Upper lobe of right lung (tissue), 1 donor: Measurements from ENCODE around the gene UCN. TPM values are rescaled to one million over a fixed set of nuclear protein-coding genes. Genes with fewer than 3 reads are reported as not detected.

ENCODE experiments used
- ATAC-seq: fragments of 200-7000 bp; cut with Tn5 transposase; one replicate; pipeline ENCODE4 v1.9.1; 2020; ENCODE audit warnings: mild to moderate bottlenecking, moderate library complexity
- DNase-seq: peaks from one replicate; pipeline ENCODE4 v3.0.0-alpha.2; 2020
- H3K27ac ChIP-seq: fragments of 200-600 bp; one replicate; pipeline ENCODE4 v1.8.0; 2022
- H3K27me3 ChIP-seq: fragments of 200-600 bp; one replicate; pipeline ENCODE4 v1.8.0; 2022; ENCODE audit warnings: mild to moderate bottlenecking
- H3K36me3 ChIP-seq: fragments of 200-600 bp; one replicate; pipeline ENCODE4 v1.8.0; 2022
- H3K4me1 ChIP-seq: fragments of 200-600 bp; one replicate; pipeline ENCODE4 v1.8.0; 2022
- H3K4me3 ChIP-seq: fragments of 200-600 bp; one replicate; pipeline ENCODE4 v1.8.0; 2022; ENCODE audit warnings: mild to moderate bottlenecking
- H3K9me3 ChIP-seq: fragments of 200-600 bp; one replicate; pipeline ENCODE4 v1.8.0; 2022
- CTCF ChIP-seq: fragments of 200-600 bp; IDR thresholded peaks from one replicate; pipeline ENCODE4 v1.8.0; 2022; ENCODE audit warnings: antibody characterized with exemption
- intact Hi-C: fragments of 100-400 bp; cut with DNase I; formaldehyde crosslinking; loops from one replicate; pipeline ENCODE4 v1.11.0; 2022
- total RNA-seq: library from RNA; stranded (reverse); fragmentation: NEBNext Ultra II Directional; extraction: Animal tissue kit (Norgen Biotek cat#: 25700); gene quantifications from one replicate; pipeline ENCODE4 v1.2.1, GENCODE V29; 2021
- donor health status: DM: no; HTN: yes; CAD: no; lungs with severe emphysema.

UCN gene
- total RNA-seq, 1 donor from 2014 or later: 2.8 TPM

DNA sequence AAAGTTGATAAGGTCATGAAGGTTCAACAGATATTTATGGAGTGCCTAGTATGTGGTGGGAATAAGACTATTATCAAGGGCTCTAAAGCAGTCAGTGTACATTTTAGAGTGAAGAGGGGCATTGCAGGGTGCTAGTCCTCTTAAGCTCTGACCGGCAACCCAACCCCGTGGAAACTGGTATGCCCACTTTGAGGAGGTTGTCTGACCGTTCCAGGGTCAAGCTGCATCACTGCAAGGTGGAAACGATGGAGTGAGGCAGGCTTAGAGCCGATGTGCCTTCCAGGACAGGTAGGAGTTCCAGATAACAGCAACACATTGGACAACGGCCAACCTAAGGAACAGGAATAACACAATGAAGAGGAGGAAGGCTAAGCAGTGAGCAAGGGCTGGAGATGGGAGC lies 1.4 kb upstream of the UCN start:
- H3K4me1 ChIP-seq: peaks cover 20% of the 10 kb centered on the region
- H3K27ac ChIP-seq: no peak overlapping the region
- intact Hi-C loops: no loop called here
- no peaks in the 10 kb centered on the region for H3K9me3 ChIP-seq
- no peak overlapping the region for H3K4me3 ChIP-seq
- peaks cover 37% of the 10 kb centered on the region for H3K27me3 ChIP-seq
- no peak for ATAC-seq
- no peak for TF ChIP-seq CTCF
- H3K36me3 ChIP-seq: peaks cover 14% of the 10 kb centered on the region
- peak; percentile 2 for DNase-seq

GRCh38 chr2:27307545-27308358 lies 493 bp downstream of the UCN start:
- Histone ChIP-seq H3K27ac (no peak overlapping the region), H3K4me3 (no peak overlapping the region), H3K36me3 (peaks cover 14% of the 10 kb centered on the region), H3K9me3 (no peaks in the 10 kb centered on the region), H3K27me3 (peaks cover 37% of the 10 kb centered on the region), H3K4me1 (peaks cover 20% of the 10 kb centered on the region)
- no peak for DNase-seq
- peak; percentile 5 for ATAC-seq
- intact Hi-C loops: no loop called here
- no peak for TF ChIP-seq CTCF

DNA sequence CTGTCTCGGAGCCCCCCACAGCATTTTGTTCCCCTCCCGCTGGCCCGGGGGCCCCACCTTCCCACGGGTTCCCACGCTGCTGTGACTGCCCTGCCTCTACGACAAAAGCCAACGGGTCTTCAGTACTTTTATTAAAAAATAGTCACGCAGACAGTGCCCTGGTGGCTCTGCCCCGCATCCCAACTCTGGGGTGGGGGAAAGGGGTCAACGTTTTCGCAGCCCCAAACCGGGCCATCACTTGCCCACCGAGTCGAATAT lies 1.0 kb downstream of the UCN start:
- no peaks in the 10 kb centered on the region for H3K9me3 ChIP-seq
- no peak overlapping the region for H3K27ac ChIP-seq
- DNase-seq (no peak), ATAC-seq (no peak)
- no peak for TF ChIP-seq CTCF
- H3K4me3 ChIP-seq: no peak overlapping the region
- peaks cover 37% of the 10 kb centered on the region for H3K27me3 ChIP-seq
- peaks cover 20% of the 10 kb centered on the region for H3K4me1 ChIP-seq
- intact Hi-C loops: no loop called here
- peaks cover 14% of the 10 kb centered on the region for H3K36me3 ChIP-seq

- peak overlapping the region; percentile 8 for H3K4me3 ChIP-seq
Measured at GRCh38 chr2:27306573-27307286, 1.5 kb downstream of the UCN start.

GRCh38 chr2:27306136-27306535 lies 2.1 kb downstream of the UCN start:
- intact Hi-C loops: no loop called here
- Histone ChIP-seq H3K4me1 (peaks cover 20% of the 10 kb centered on the region), H3K9me3 (no peaks in the 10 kb centered on the region), H3K27ac (no peak overlapping the region), H3K27me3 (peaks cover 37% of the 10 kb centered on the region), H3K4me3 (peak overlapping the region; percentile 8), H3K36me3 (peaks cover 5% of the 10 kb centered on the region)
- TF ChIP-seq CTCF: no peak
- no peak for ATAC-seq
- no peak for DNase-seq

More at GRCh38 chr2:27306573-27307286, 1.5 kb downstream of the UCN start:
- TF ChIP-seq CTCF: no peak
- peaks cover 20% of the 10 kb centered on the region for H3K4me1 ChIP-seq
- ATAC-seq (peak; percentile 13), DNase-seq (no peak)
- peaks cover 11% of the 10 kb centered on the region for H3K36me3 ChIP-seq
- intact Hi-C loops: no loop called here
- H3K27me3 ChIP-seq: peaks cover 37% of the 10 kb centered on the region
- no peak overlapping the region for H3K27ac ChIP-seq
- H3K9me3 ChIP-seq: no peaks in the 10 kb centered on the region
